NCI-H2196 (cell line): ENCODE data around the gene LRRFIP1.
A peak's percentile ranks its signal among the peaks of the same experiment; 100 is the strongest.
"Not testable (repeated sequence)": the region's sequence is repeated elsewhere in the genome, so short reads cannot be mapped to it uniquely, and the experiment has no call there.

ENCODE experiments used
- DNase-seq: peaks from one replicate; lab custom pipeline; 2025; ENCODE audit not compliant: unreplicated experiment; lab: John Stamatoyannopoulos, UW

The LRRFIP1 gene

DNA sequence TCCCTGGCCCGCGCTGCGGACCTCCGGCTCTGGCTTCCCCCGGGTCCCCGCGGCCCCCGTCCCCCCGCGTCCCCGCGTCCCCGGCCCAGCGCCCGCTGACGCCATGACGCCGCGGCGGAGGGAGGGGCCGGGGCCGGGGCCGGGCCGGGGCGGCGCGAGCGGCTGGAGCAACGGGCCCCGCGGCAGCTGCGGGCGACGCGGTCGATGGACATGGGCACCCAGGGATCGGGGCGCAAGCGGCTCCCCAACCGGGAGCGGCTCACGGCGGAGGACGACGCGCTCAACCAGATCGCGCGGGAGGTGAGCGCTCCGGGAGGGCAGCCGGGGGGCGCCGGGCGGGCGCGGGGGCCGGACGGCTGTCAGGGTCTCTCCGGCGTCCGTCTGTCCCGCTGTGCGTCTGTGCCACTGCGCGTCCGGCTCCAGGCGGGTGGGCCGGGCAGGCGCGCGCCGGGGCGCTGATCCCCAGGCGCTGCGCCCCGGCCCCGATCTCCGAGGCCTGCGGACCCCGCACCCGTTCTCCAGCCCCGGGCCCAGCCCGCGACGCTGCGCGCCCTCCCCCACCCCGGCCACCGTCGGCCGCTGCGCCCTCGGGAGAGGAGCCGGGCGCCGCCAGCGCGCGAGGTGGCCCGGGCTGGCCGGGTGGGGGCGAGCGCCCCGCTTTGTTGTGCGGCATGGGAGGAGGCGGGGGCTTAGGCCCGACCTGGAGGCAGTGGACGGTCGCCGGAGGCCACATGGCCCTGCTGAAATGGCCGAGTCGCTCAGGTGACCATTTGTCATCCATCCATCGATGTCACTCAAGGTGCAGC lies at the start of gene LRRFIP1:
Gene LRRFIP1 (plus strand): TSS at position 147 of the 806 bp plus-strand sequence. CDS start 58 bp downstream, at position 205.
- peak; percentile 13 for DNase-seq

DNA sequence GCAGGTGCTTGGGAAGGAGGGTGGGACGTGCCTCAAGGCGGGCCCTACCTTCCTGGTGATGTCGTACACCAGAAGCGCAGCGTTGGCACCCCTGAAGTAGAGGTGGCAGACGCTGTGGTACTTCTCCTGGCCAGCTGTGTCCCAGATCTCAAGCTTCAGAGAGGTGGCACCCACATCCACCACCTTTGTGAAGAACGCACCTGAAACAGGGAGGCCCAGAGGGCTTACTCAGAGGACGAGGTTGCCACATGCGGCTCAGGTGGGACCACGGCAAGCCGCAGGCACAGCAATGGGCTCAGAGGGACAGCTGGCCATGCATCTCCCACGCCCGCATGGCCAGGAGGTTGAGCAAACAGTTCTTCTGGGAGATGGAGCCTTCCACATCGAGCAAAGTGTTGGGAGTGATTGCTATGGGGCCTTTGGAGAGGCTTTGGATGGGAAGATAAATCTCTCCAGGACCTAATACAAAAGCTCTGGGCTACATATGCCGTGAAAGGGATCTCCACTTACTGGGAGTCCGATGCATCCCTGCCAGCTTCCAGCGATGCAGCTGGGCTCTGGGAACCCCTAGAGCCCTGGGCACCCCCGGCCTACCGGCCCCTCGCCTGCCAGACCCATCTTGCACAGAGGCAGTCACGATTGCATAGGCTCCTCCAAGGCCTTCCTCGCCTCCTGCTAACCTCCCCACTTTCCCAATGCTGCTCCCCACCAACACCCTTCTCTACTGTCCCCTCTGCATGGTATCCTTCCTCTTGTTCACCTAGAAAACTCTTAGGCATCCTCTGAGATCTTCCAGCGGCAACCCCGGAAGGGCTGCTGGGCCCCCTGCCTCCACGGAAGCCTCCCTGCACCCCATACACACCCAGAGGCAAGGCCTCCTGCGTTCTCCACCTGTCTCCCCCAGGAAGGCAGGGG lies 49.2 kb upstream of the LRRFIP1 start:
- DNase-seq: no peak

DNA sequence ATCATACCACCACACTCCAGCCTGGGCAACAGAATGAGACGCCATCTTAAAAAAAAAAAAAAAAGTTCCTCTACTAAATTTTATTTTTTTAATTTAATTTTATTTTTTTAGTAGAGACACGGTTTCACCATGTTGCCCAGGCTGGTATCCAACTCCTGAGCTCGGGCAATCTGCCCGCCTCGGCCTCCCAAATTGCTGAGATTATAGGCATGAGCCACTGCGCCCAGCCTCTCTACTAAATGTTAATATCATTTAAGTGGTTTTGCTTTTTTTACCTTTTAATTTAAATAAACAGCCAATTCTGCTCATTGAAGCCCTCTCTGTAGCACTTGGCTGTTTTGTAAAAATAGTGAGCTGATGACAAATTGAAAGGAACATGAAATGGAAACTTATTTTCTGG lies 46.1 kb upstream of the LRRFIP1 start:
- no peak for DNase-seq

- peak; percentile 81 for DNase-seq
These were observed 45.3 kb upstream of the LRRFIP1 start for GRCh38 chr2:237581751-237582746.

DNA sequence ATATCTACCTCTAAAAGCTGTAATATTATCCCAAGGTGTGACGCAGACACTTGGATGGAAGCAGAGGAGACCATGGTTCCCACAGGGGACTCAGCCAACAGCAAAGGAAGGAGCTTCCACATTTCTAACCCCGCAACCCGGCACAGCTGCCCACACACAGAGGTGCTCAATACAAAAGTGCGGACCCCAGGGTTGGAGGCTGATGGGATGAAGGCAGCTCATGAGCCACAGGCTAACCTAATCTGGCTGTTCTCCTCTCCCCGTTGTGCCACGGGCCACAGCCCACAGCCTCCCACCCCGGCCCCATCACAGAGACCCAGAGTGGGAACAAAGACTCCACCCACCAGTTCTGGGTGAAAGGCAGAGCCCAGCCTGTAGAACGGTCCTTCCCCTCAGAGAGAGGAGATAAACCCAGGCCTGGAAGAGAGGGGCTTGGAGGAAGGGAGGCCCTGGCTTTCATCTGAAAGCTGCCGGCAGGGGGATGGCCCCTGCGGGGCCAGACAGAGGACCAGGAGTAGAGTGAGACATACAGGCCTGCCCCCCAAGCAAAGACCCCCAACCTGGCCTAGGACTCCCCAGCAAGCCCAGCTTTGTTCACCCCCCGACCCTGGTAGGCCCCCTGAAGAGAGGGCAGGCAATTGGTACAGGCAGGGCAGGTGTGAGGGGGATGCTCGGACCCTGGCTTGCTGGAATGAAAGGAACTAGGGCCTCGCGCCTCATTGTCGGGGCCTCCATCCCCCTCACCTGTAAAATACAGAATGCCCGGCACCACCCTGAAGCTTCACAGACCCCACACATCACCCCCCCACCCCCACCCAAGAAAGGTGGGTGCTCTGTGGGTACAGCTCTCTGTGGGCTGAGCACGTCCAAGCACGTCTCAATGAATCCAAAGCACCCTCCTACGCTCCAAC lies 43.7 kb upstream of the LRRFIP1 start:
- no peak for DNase-seq

DNA sequence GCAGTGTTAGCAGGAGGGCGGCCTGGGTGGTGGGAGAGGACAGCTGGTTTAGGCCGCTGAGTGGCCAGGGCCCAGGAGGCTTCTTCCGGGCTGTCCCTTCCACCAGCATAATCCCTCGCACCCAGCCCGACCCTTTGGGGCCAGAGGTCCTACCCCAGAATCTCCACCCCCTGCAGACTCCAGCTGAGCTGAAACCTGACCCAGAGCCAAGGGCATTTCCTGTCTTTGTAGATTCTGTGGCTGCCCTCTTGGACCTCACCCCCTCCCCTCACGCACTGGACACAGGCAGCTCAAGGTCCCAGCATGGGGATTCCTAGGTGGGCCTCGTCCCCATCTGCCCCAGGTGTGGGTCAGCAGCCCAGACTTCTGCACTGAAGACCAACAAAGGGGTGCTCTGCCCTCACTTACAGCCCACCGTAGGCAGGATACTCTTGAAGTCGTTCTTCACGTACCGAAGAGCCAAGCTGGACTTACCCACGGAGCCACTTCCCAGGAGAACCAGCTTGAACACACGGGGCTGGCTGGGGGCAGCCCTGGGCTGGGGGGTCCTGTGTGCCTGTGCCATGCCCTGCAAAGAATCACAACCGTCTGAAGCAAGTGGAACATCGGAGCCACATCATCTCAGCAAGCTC lies 41.7 kb upstream of the LRRFIP1 start:
- no peak for DNase-seq

DNA sequence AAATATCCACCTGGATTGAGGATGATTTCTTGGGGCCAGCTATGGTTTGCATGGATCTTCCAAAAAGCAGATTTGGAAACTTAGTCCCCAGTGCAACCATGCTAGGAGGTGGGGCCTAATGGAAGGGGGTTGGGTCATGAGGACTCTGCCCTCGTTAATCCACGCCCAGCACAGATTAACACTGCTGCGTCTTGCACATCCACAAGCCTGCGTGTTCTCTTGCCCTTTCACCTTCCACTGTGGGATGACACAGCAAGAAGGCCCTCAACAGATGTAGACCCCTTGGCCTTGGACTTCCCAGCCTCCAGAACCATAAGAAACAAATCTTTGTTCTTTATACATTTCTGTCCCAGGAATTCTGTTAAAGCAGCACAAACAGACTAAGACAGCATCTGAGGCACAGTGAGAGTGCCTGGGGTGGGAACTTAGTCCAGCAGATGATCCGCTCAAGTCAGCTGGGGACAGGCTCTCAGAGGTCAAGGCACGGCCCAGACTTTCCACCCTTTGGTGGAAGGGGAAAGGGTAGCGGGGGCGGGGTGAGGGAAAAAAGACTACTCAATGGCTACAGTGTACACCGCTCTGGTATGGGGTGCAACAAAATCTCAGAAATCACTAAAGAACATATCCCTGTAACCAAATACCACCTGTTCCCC lies 39.2 kb upstream of the LRRFIP1 start:
- no peak for DNase-seq

DNA sequence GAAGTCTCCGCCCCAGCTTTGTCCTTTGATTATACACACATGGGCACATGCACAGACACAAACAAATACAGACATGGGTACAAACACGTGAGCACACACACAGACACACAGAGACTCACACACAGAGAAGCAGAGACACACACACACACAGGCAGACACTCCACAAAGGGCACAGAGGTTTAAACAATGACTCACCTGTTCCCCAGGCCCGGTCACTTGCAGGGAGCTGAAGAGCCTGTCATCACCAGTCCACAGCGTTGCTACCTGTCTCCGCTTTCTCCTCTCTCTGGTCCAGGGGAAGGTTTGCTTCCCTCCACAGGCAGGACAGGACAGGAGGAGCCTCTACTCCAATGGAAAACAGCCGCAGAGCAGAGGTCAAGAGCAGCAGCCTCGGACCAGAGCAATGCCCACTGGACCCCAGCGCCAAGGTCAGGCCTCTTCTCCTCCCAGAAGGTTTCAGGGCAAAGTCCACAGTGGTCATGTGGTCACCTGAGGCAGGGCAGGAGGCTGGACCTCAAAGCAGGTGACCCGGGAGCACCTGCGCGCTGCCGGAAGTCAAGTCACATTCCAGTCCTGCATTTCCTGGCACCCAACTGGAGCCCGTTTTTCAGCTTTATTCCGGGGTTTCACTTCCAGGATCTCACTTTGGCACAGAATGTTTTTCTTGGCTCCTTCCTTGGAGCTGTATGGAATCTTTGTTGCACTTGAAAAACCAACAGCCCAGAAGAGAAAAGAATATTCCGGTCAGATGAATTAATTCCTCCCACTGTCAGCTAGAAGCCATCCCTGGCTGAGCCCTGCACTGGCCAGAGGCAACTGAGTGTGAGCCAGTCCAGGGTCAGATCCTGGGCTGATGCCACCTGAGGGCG lies 36.9 kb upstream of the LRRFIP1 start, which contains the start of gene RAB17:
Gene RAB17 (minus strand): TSS at position 463 of the 869 bp plus-strand sequence. CDS start 4,580 bp downstream, outside the sequence.
- DNase-seq: peak; percentile 83

- DNase-seq: peak; percentile 38
These were observed 36.1 kb upstream of the LRRFIP1 start for GRCh38 chr2:237591141-237591881.

- DNase-seq: no peak
These were observed 34.9 kb upstream of the LRRFIP1 start for GRCh38 chr2:237592425-237592980.

DNA sequence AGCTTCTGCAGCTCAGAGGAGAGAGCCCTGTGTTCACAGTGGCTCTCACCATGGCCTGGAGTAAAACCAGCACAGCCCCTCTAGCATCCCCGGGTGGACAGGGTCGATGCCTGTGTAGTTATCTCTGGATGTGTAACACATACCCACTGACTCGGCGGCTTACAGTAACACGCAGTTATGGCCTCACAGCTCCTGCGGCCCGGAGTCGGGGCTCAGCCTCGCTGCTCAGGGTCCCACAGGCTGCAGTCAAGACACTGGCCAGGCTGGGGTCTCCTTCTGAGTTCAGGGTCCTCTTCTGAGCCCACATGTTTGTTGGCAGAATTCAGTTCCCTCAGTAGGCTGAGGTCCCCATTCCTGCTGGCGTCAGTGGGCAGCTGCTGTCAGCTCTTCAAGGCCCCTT lies 34.4 kb upstream of the LRRFIP1 start:
- DNase-seq: no peak

DNA sequence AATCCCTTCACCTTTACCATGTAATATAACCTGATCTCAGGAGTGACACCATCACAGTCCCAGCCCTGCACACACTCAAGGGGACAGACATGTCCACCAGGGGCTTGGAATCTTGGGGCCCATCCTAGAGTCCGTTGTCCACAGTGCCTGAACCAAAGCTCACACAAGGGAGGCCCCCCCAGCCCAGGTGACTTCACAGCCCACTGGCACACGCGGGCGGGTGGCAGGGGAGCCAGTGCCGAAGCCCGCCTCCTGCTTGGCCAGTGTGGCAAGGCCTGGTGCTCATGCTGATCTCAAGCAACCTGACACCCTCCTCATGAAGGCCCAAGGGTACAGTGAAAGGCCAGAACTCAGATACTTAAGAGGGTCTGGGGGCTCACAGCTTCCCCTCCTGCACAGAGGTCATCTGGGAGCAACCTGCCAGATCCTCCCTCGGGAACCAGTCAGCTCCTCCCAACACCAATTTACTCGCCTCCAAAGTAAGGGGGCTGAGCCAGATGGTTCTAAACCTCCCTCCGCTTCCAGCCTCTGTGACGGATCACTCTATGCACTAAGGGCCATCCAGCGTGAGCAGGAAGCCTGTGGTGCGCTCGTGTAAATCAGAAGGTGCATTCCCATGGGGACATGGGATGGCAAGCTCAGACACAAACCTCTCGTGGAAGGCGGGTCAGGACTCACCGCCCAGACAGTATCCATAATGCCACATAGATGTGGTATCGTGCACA lies 33.6 kb upstream of the LRRFIP1 start:
- no peak for DNase-seq

GRCh38 chr2:237594514-237594871 lies 32.9 kb upstream of the LRRFIP1 start:
- no peak for DNase-seq

DNA sequence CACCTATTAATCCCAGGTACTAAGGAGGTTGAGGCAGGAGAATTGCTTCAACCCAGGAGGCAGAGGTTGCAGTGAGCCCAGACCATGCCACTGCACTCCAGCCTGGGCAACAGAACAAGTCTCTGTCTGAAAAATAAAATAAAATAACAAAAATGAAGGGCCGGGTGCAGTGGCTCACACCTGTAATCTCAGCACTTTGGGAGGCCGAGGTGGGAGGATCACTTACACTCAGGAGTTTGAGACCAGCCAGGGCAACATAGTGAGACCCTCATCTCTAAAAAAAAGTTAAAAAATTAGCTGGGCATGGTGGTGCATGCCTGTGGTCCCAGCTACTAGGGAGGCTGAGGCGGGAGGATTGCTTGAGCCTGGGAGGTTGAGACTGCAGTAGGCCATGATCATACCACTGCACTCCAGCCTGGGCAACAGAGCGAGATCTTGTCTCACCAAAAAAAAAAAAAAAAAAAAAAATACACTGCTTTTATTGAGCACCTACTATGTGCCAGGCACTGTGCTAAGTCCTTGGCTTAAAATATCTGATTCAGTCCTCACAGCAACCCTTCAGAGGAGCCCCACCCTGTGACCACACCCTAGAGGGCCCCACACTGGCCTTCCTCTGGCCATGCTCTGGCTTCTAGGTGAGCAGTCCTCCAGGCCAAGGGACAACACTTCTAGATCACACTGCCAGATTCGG lies 31.4 kb upstream of the LRRFIP1 start:
- DNase-seq: not testable (repeated sequence)

GRCh38 chr2:237596520-237597195 lies 30.7 kb upstream of the LRRFIP1 start:
- no peak for DNase-seq
